ENCODE data around the gene SNX30.

Gene SNX30

GRCh38 chr9:112815868-112816267 is 65.3 kb downstream of the SNX30 start:
- peaks cover 2 to 4% of the 10 kb centered on the region in 2 experiments for H3K36me3 ChIP-seq (ENCODE audit: control insufficient read depth in 1 of 2, insufficient read depth in 2 of 2, low read length in 2 of 2)
- H3K4me1 ChIP-seq (ENCODE audit: control insufficient read depth in 1 of 2, insufficient read depth in 2 of 2, low read length in 2 of 2): peaks cover under 1% of the 10 kb centered on the region in 2 experiments
- H4K8ac ChIP-seq (ENCODE audit: low read depth, low read length): no peak overlapping the region
- H3K4me3 ChIP-seq (ENCODE audit: low read depth, low read length): no peak overlapping the region
- WGBS (ENCODE audit: extremely low coverage, insufficient coverage, insufficient read length): no CpG with 5 or more reads among the region's 8 CpGs
- no peak overlapping the region for H2BK120ac ChIP-seq (ENCODE audit: insufficient read depth, low read length, poor library complexity)
- H4K91ac ChIP-seq (ENCODE audit: low read depth, low read length): no peak overlapping the region
- H3K79me2 ChIP-seq (ENCODE audit: control insufficient read depth, insufficient read depth, low read length, poor library complexity): no peaks in the 10 kb centered on the region
- H4K12ac ChIP-seq (ENCODE audit: low read depth, low read length): no peak overlapping the region
- no peak overlapping the region for H2AK5ac ChIP-seq (ENCODE audit: low read length)
- H3K9ac ChIP-seq (ENCODE audit: low read length): no peak overlapping the region
- H3K27me3 ChIP-seq (ENCODE audit: insufficient read depth, low read length): no peaks in the 10 kb centered on the region
- H3K9me3 ChIP-seq (ENCODE audit: insufficient read depth, low read depth, low read length): no peaks in the 10 kb centered on the region
- H2BK5ac ChIP-seq (ENCODE audit: low read depth, low read length, poor library complexity): no peak overlapping the region
- H3K4me2 ChIP-seq (ENCODE audit: low read length): no peak overlapping the region
- H3K4ac ChIP-seq (ENCODE audit: low read depth, low read length): no peak overlapping the region
- DNase-seq: no peak
- H3K14ac ChIP-seq (ENCODE audit: low read length): no peak overlapping the region
- no peaks in the 10 kb centered on the region for H3K79me1 ChIP-seq (ENCODE audit: low read length)
- no peak overlapping the region for H2AFZ ChIP-seq (ENCODE audit: insufficient read depth, low read length, poor library complexity)
- no peak overlapping the region for H2BK12ac ChIP-seq (ENCODE audit: low read length)
- no peak overlapping the region for H3K18ac ChIP-seq (ENCODE audit: low read length)
- H3K27ac ChIP-seq (ENCODE audit: low read depth, low read length): no peak overlapping the region
- no peak overlapping the region for H3K23ac ChIP-seq (ENCODE audit: low read length)

- Histone ChIP-seq H3K36me3 (ENCODE audit: control insufficient read depth in 1 of 2, insufficient read depth in 2 of 2, low read length in 2 of 2) (peaks cover 2 to 4% of the 10 kb centered on the region in 2 experiments), H2AFZ (ENCODE audit: insufficient read depth, low read length, poor library complexity) (no peak overlapping the region), H2AK5ac (ENCODE audit: low read length) (no peak overlapping the region), H2BK5ac (ENCODE audit: low read depth, low read length, poor library complexity) (no peak overlapping the region), H3K23ac (ENCODE audit: low read length) (no peak overlapping the region), H3K4ac (ENCODE audit: low read depth, low read length) (no peak overlapping the region), H3K9me3 (ENCODE audit: insufficient read depth, low read depth, low read length) (no peaks in the 10 kb centered on the region), H3K4me1 (ENCODE audit: control insufficient read depth in 1 of 2, insufficient read depth in 2 of 2, low read length in 2 of 2) (no peaks in the 10 kb centered on the region), H4K91ac (ENCODE audit: low read depth, low read length) (no peak overlapping the region), H3K9ac (ENCODE audit: low read length) (no peak overlapping the region), H4K8ac (ENCODE audit: low read depth, low read length) (no peak overlapping the region), H3K4me2 (ENCODE audit: low read length) (no peak overlapping the region), H2BK120ac (ENCODE audit: insufficient read depth, low read length, poor library complexity) (no peak overlapping the region), H2BK12ac (ENCODE audit: low read length) (no peak overlapping the region), H3K27me3 (ENCODE audit: insufficient read depth, low read length) (no peaks in the 10 kb centered on the region), H3K18ac (ENCODE audit: low read length) (no peak overlapping the region), H3K27ac (ENCODE audit: low read depth, low read length) (no peak overlapping the region), H4K12ac (ENCODE audit: low read depth, low read length) (no peak overlapping the region), H3K79me1 (ENCODE audit: low read length) (no peaks in the 10 kb centered on the region), H3K79me2 (ENCODE audit: control insufficient read depth, insufficient read depth, low read length, poor library complexity) (no peaks in the 10 kb centered on the region), H3K4me3 (ENCODE audit: low read depth, low read length) (no peak overlapping the region), H3K14ac (ENCODE audit: low read length) (no peak overlapping the region)
- WGBS (ENCODE audit: extremely low coverage, insufficient coverage, insufficient read length): no CpG with 5 or more reads among the region's 5 CpGs
- no peak for DNase-seq
Measured at GRCh38 chr9:112817860-112818203, 67.3 kb downstream of the SNX30 start.

GRCh38 chr9:112819635-112820496 is 69.3 kb downstream of the SNX30 start:
- Histone ChIP-seq H3K36me3 (ENCODE audit: control insufficient read depth in 1 of 2, insufficient read depth in 2 of 2, low read length in 2 of 2) (peaks cover 2 to 4% of the 10 kb centered on the region in 2 experiments), H3K79me1 (ENCODE audit: low read length) (no peaks in the 10 kb centered on the region), H2AK5ac (ENCODE audit: low read length) (no peak overlapping the region), H3K79me2 (ENCODE audit: control insufficient read depth, insufficient read depth, low read length, poor library complexity) (no peaks in the 10 kb centered on the region), H3K4me1 (ENCODE audit: control insufficient read depth in 1 of 2, insufficient read depth in 2 of 2, low read length in 2 of 2) (no peaks in the 10 kb centered on the region), H2BK5ac (ENCODE audit: low read depth, low read length, poor library complexity) (no peak overlapping the region), H3K4me2 (ENCODE audit: low read length) (no peak overlapping the region), H3K4ac (ENCODE audit: low read depth, low read length) (no peak overlapping the region), H3K14ac (ENCODE audit: low read length) (no peak overlapping the region), H3K4me3 (ENCODE audit: low read depth, low read length) (no peak overlapping the region), H3K18ac (ENCODE audit: low read length) (no peak overlapping the region), H4K12ac (ENCODE audit: low read depth, low read length) (no peak overlapping the region), H2AFZ (ENCODE audit: insufficient read depth, low read length, poor library complexity) (no peak overlapping the region), H2BK12ac (ENCODE audit: low read length) (no peak overlapping the region), H3K27me3 (ENCODE audit: insufficient read depth, low read length) (no peaks in the 10 kb centered on the region), H4K91ac (ENCODE audit: low read depth, low read length) (no peak overlapping the region), H3K27ac (ENCODE audit: low read depth, low read length) (no peak overlapping the region), H2BK120ac (ENCODE audit: insufficient read depth, low read length, poor library complexity) (no peak overlapping the region), H3K9ac (ENCODE audit: low read length) (no peak overlapping the region), H3K9me3 (ENCODE audit: insufficient read depth, low read depth, low read length) (no peaks in the 10 kb centered on the region), H4K8ac (ENCODE audit: low read depth, low read length) (no peak overlapping the region), H3K23ac (ENCODE audit: low read length) (no peak overlapping the region)
- DNase-seq: peak; percentile 40 to 80
- WGBS (ENCODE audit: extremely low coverage, insufficient coverage, insufficient read length): no CpG with 5 or more reads among the region's 7 CpGs

- Histone ChIP-seq H3K79me2 (ENCODE audit: control insufficient read depth, insufficient read depth, low read length, poor library complexity) (no peaks in the 10 kb centered on the region), H2BK12ac (ENCODE audit: low read length) (no peak overlapping the region), H3K27me3 (ENCODE audit: insufficient read depth, low read length) (no peaks in the 10 kb centered on the region), H2BK120ac (ENCODE audit: insufficient read depth, low read length, poor library complexity) (no peak overlapping the region), H3K4me3 (ENCODE audit: low read depth, low read length) (no peak overlapping the region), H2AK5ac (ENCODE audit: low read length) (no peak overlapping the region), H2BK5ac (ENCODE audit: low read depth, low read length, poor library complexity) (no peak overlapping the region), H3K23ac (ENCODE audit: low read length) (no peak overlapping the region), H3K4me2 (ENCODE audit: low read length) (no peak overlapping the region), H3K14ac (ENCODE audit: low read length) (no peak overlapping the region), H3K36me3 (ENCODE audit: control insufficient read depth in 1 of 2, insufficient read depth in 2 of 2, low read length in 2 of 2) (peaks cover 2 to 4% of the 10 kb centered on the region in 2 experiments), H3K4ac (ENCODE audit: low read depth, low read length) (no peak overlapping the region), H3K4me1 (ENCODE audit: control insufficient read depth in 1 of 2, insufficient read depth in 2 of 2, low read length in 2 of 2) (no peaks in the 10 kb centered on the region), H2AFZ (ENCODE audit: insufficient read depth, low read length, poor library complexity) (no peak overlapping the region), H4K91ac (ENCODE audit: low read depth, low read length) (no peak overlapping the region), H3K9ac (ENCODE audit: low read length) (no peak overlapping the region), H3K9me3 (ENCODE audit: insufficient read depth, low read depth, low read length) (no peaks in the 10 kb centered on the region), H3K18ac (ENCODE audit: low read length) (no peak overlapping the region), H4K12ac (ENCODE audit: low read depth, low read length) (no peak overlapping the region), H3K27ac (ENCODE audit: low read depth, low read length) (no peak overlapping the region), H3K79me1 (ENCODE audit: low read length) (no peaks in the 10 kb centered on the region), H4K8ac (ENCODE audit: low read depth, low read length) (no peak overlapping the region)
- WGBS (ENCODE audit: extremely low coverage, insufficient coverage, insufficient read length): no CpG with 5 or more reads among the region's 4 CpGs
- no peak for DNase-seq
Measured at GRCh38 chr9:112820881-112821280, 70.3 kb downstream of the SNX30 start.
